Nephron progenitor cell (in vitro differentiated cells): ENCODE measurements around the gene GNA12.
A peak's percentile ranks its signal among the peaks of the same experiment; 100 is the strongest.

Experiments
- DNase-seq: peaks from one replicate; pipeline ENCODE4 v3.0.0; 2021
- H3K27ac Mint-ChIP-seq: 2 replicates; pipeline ENCODE4 v1.8.0; 2021; ENCODE audit warnings: mild to moderate bottlenecking, moderate library complexity, mixed read lengths
- H3K27me3 Mint-ChIP-seq: 2 replicates; pipeline ENCODE4 v1.8.0; 2021; ENCODE audit warnings: mild to moderate bottlenecking, low read depth, mixed read lengths; ENCODE audit not compliant: poor library complexity
- H3K36me3 Mint-ChIP-seq: 2 replicates; pipeline ENCODE4 v1.8.0; 2021; ENCODE audit warnings: low read depth, mixed read lengths
- H3K4me1 Mint-ChIP-seq: 2 replicates; pipeline ENCODE4 v1.8.0; 2021; ENCODE audit warnings: mixed read lengths
- H3K4me3 Mint-ChIP-seq: 2 replicates; pipeline ENCODE4 v1.8.0; 2021; ENCODE audit warnings: mild to moderate bottlenecking, moderate library complexity, mixed read lengths
- H3K9me3 Mint-ChIP-seq: 2 replicates; pipeline ENCODE4 v1.8.0; 2021; ENCODE audit warnings: mild to moderate bottlenecking, moderate library complexity, mixed read lengths
- CTCF ChIP-seq: fragments of 200-600 bp; sonication (generic); IDR thresholded peaks from 2 replicates; pipeline ENCODE4 v1.5.0; 2021; ENCODE audit warnings: antibody characterized with exemption

GNA12 gene

GRCh38 chr7:2734751-2735571 is 109.1 kb downstream of the GNA12 start:
- peak overlapping the region; percentile 85 for H3K27ac Mint-ChIP-seq
- DNase-seq: no peak
- H3K27me3 Mint-ChIP-seq: peaks cover 2% of the 10 kb centered on the region
- H3K9me3 Mint-ChIP-seq: peaks cover 6% of the 10 kb centered on the region
- H3K36me3 Mint-ChIP-seq: peaks cover 57% of the 10 kb centered on the region
- no peak overlapping the region for H3K4me3 Mint-ChIP-seq
- peaks cover 50% of the 10 kb centered on the region for H3K4me1 Mint-ChIP-seq
- no peak for TF ChIP-seq CTCF

- TF ChIP-seq CTCF: no peak
- Mint-ChIP-seq H3K9me3 (peaks cover 5% of the 10 kb centered on the region), H3K27me3 (peaks cover 2% of the 10 kb centered on the region), H3K27ac (peak overlapping the region; percentile 92), H3K36me3 (peaks cover 57% of the 10 kb centered on the region), H3K4me3 (peak overlapping the region; percentile 32), H3K4me1 (peaks cover 58% of the 10 kb centered on the region)
- DNase-seq: no peak
Measured at GRCh38 chr7:2734084-2734686, 109.9 kb downstream of the GNA12 start.

- Mint-ChIP-seq H3K36me3 (peaks cover 53% of the 10 kb centered on the region), H3K4me1 (peaks cover 69% of the 10 kb centered on the region), H3K9me3 (peaks cover 5% of the 10 kb centered on the region), H3K27me3 (peaks cover 2% of the 10 kb centered on the region), H3K27ac (peak overlapping the region; percentile 86), H3K4me3 (peak overlapping the region; percentile 1)
- no peak for TF ChIP-seq CTCF
- no peak for DNase-seq
Measured at GRCh38 chr7:2732959-2733584, 111.0 kb downstream of the GNA12 start.

GRCh38 chr7:2732388-2732787 is 111.7 kb downstream of the GNA12 start:
- peaks cover 70% of the 10 kb centered on the region for H3K4me1 Mint-ChIP-seq
- DNase-seq: no peak
- peak overlapping the region; percentile 82 for H3K27ac Mint-ChIP-seq
- peaks cover 54% of the 10 kb centered on the region for H3K36me3 Mint-ChIP-seq
- peaks cover 2% of the 10 kb centered on the region for H3K27me3 Mint-ChIP-seq
- no peak for TF ChIP-seq CTCF
- H3K4me3 Mint-ChIP-seq: no peak overlapping the region
- peaks cover 5% of the 10 kb centered on the region for H3K9me3 Mint-ChIP-seq

GRCh38 chr7:2730846-2731770 is 113.0 kb downstream of the GNA12 start:
- Mint-ChIP-seq H3K27ac (peak overlapping the region; percentile 93), H3K4me1 (peaks cover 66% of the 10 kb centered on the region), H3K36me3 (peaks cover 53% of the 10 kb centered on the region), H3K9me3 (no peaks in the 10 kb centered on the region), H3K4me3 (no peak overlapping the region), H3K27me3 (peaks cover under 1% of the 10 kb centered on the region)
- TF ChIP-seq CTCF: no peak
- DNase-seq: no peak
